Astrocyte (in vitro differentiated cells and primary cell): Measurements from ENCODE around the gene PPIF. TPM values are rescaled to one million over a fixed set of nuclear protein-coding genes. Genes with fewer than 3 reads are reported as not detected.

ENCODE experiments used
- DNase-seq: peaks from one replicate; pipeline ENCODE4 v3.0.0-alpha.2; 2010; ENCODE audit warnings: low read depth
- FAIRE-seq: peaks from 2 replicates; lab custom pipeline; 2011; peaks lifted over from hg19 to GRCh38; lab: Jason Lieb, UNC
- H2AFZ ChIP-seq: 2 replicates; pipeline ENCODE4 v1.6.0; 2012; ENCODE audit warnings: low read depth, low read length, inconsistent platforms
- H3K27ac ChIP-seq: 2 replicates; pipeline ENCODE4 v1.5.1; 2011; ENCODE audit warnings: low read depth, low read length, inconsistent platforms
- H3K27me3 ChIP-seq: 2 replicates; pipeline ENCODE4 v1.6.0; 2011; ENCODE audit warnings: low read length, inconsistent platforms; ENCODE audit not compliant: insufficient read depth
- H3K36me3 ChIP-seq: 2 replicates; pipeline ENCODE4 v1.5.1; 2011; ENCODE audit warnings: low read length, inconsistent platforms; ENCODE audit not compliant: insufficient read depth
- H3K4me1 ChIP-seq: 2 replicates; pipeline ENCODE4 v1.5.1; 2011; ENCODE audit warnings: low read length, inconsistent platforms; ENCODE audit not compliant: insufficient read depth
- H3K4me2 ChIP-seq: 2 replicates; pipeline ENCODE4 v1.6.0; 2012; ENCODE audit warnings: low read length, inconsistent platforms
- H3K4me3 ChIP-seq: 2 replicates; pipeline ENCODE4 v1.5.1; 2011; ENCODE audit warnings: low read depth, mild to moderate bottlenecking, low read length, inconsistent platforms; ENCODE audit not compliant: insufficient read depth
- H3K79me2 ChIP-seq: 2 replicates; pipeline ENCODE4 v1.6.0; 2012; ENCODE audit warnings: mild to moderate bottlenecking, low read length, inconsistent platforms; ENCODE audit not compliant: insufficient read depth
- H3K9ac ChIP-seq: 2 replicates; pipeline ENCODE4 v1.6.0; 2012; ENCODE audit warnings: mild to moderate bottlenecking, low read length, inconsistent platforms
- H3K9me3 ChIP-seq: 2 replicates; pipeline ENCODE4 v1.5.1; 2012; ENCODE audit warnings: low read depth, mild to moderate bottlenecking, low read length, inconsistent platforms; ENCODE audit not compliant: insufficient read depth
- H4K20me1 ChIP-seq: 2 replicates; pipeline ENCODE4 v1.6.0; 2012; ENCODE audit warnings: low read length, inconsistent platforms; ENCODE audit not compliant: insufficient read depth
- H3K27ac Mint-ChIP-seq: one replicate; pipeline ENCODE4 v1.8.0; 2021; ENCODE audit warnings: mild to moderate bottlenecking, mixed read lengths; ENCODE audit not compliant: unreplicated experiment
- H3K27me3 Mint-ChIP-seq: one replicate; pipeline ENCODE4 v1.8.0; 2021; ENCODE audit warnings: low read depth, mixed read lengths; ENCODE audit not compliant: unreplicated experiment
- H3K36me3 Mint-ChIP-seq: one replicate; pipeline ENCODE4 v1.8.0; 2021; ENCODE audit warnings: low read depth, mixed read lengths; ENCODE audit not compliant: unreplicated experiment
- H3K4me1 Mint-ChIP-seq: one replicate; pipeline ENCODE4 v1.8.0; 2021; ENCODE audit warnings: low read depth, mixed read lengths; ENCODE audit not compliant: unreplicated experiment
- H3K4me3 Mint-ChIP-seq: one replicate; pipeline ENCODE4 v1.8.0; 2021; ENCODE audit warnings: mild to moderate bottlenecking, moderate library complexity, mixed read lengths; ENCODE audit not compliant: unreplicated experiment
- H3K9me3 Mint-ChIP-seq: one replicate; pipeline ENCODE4 v1.8.0; 2021; ENCODE audit warnings: mild to moderate bottlenecking, mixed read lengths; ENCODE audit not compliant: unreplicated experiment
- EZH2 ChIP-seq: IDR thresholded peaks from 2 replicates; pipeline ENCODE4 v1.6.1; 2012; ENCODE audit warnings: mild to moderate bottlenecking, low read length, inconsistent platforms; ENCODE audit not compliant: insufficient read depth
- total RNA-seq: library from RNA; stranded (reverse); gene quantifications from 2 replicates; pipeline ENCODE4 v1.2.1, GENCODE V29; 2021
- TF ChIP-seq, protein P1 (sequence below): IDR thresholded peaks from 2 replicates; pipeline ENCODE4 v1.5.1; 2011; ENCODE audit warnings: low read depth, mild to moderate bottlenecking, inconsistent platforms, low read length, moderate library complexity; ENCODE audit not compliant: insufficient read depth

The PPIF gene
- total RNA-seq, 1 donor from 2014 or later, result 31.7 TPM

GRCh38 chr10:79397051-79397450, 49.8 kb downstream of the PPIF start:
- peaks cover 40% of the 10 kb centered on the region for H3K4me1 ChIP-seq
- H3K9me3 Mint-ChIP-seq, result peaks cover 4% of the 10 kb centered on the region
- H3K9me3 ChIP-seq, result no peaks in the 10 kb centered on the region
- H3K9ac ChIP-seq, result no peak overlapping the region
- peaks cover 26% of the 10 kb centered on the region for H3K36me3 Mint-ChIP-seq
- H3K27me3 Mint-ChIP-seq, result no peaks in the 10 kb centered on the region
- H3K79me2 ChIP-seq, result peaks cover 15% of the 10 kb centered on the region
- H3K36me3 ChIP-seq, result peaks cover 4% of the 10 kb centered on the region
- no peak overlapping the region for H3K27ac Mint-ChIP-seq
- H2AFZ ChIP-seq, result no peak overlapping the region
- no peak overlapping the region for H3K4me2 ChIP-seq
- H3K27ac ChIP-seq, result no peak overlapping the region
- TF ChIP-seq, protein P1, sequence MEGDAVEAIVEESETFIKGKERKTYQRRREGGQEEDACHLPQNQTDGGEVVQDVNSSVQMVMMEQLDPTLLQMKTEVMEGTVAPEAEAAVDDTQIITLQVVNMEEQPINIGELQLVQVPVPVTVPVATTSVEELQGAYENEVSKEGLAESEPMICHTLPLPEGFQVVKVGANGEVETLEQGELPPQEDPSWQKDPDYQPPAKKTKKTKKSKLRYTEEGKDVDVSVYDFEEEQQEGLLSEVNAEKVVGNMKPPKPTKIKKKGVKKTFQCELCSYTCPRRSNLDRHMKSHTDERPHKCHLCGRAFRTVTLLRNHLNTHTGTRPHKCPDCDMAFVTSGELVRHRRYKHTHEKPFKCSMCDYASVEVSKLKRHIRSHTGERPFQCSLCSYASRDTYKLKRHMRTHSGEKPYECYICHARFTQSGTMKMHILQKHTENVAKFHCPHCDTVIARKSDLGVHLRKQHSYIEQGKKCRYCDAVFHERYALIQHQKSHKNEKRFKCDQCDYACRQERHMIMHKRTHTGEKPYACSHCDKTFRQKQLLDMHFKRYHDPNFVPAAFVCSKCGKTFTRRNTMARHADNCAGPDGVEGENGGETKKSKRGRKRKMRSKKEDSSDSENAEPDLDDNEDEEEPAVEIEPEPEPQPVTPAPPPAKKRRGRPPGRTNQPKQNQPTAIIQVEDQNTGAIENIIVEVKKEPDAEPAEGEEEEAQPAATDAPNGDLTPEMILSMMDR, result no peak
- TF ChIP-seq EZH2, result no peak
- H3K4me3 Mint-ChIP-seq, result no peak overlapping the region
- peaks cover 4% of the 10 kb centered on the region for H4K20me1 ChIP-seq
- H3K4me3 ChIP-seq, result no peak overlapping the region
- no peaks in the 10 kb centered on the region for H3K27me3 ChIP-seq
- FAIRE-seq (no peak), DNase-seq (no peak)
- H3K4me1 Mint-ChIP-seq, result peaks cover 21% of the 10 kb centered on the region

- Histone ChIP-seq H3K9ac (no peak overlapping the region), H3K4me1 (peaks cover 43% of the 10 kb centered on the region), H3K27ac (no peak overlapping the region), H3K4me2 (no peak overlapping the region), H3K36me3 (peaks cover 4% of the 10 kb centered on the region), H3K79me2 (peaks cover 16% of the 10 kb centered on the region), H2AFZ (no peak overlapping the region), H3K27me3 (no peaks in the 10 kb centered on the region), H3K9me3 (no peaks in the 10 kb centered on the region), H4K20me1 (peaks cover 6% of the 10 kb centered on the region), H3K4me3 (no peak overlapping the region)
- DNase-seq, result peak; percentile 59
- no peak for FAIRE-seq
- TF ChIP-seq, protein P1, result no peak
- no peak for TF ChIP-seq EZH2
- H3K36me3 Mint-ChIP-seq, result peaks cover 23% of the 10 kb centered on the region
- no peak overlapping the region for H3K4me3 Mint-ChIP-seq
- no peaks in the 10 kb centered on the region for H3K27me3 Mint-ChIP-seq
- H3K27ac Mint-ChIP-seq, result peak overlapping the region; percentile 59
- H3K9me3 Mint-ChIP-seq, result no peaks in the 10 kb centered on the region
- peaks cover 20% of the 10 kb centered on the region for H3K4me1 Mint-ChIP-seq
Observed at GRCh38 chr10:79397575-79398303, 50.5 kb downstream of the PPIF start.

GRCh38 chr10:79398642-79399041, 51.4 kb downstream of the PPIF start:
- Histone ChIP-seq H3K4me1 (peaks cover 52% of the 10 kb centered on the region), H3K27me3 (no peaks in the 10 kb centered on the region), H3K27ac (peak overlapping the region; percentile 99), H3K79me2 (peaks cover 21% of the 10 kb centered on the region), H3K9ac (peak overlapping the region; percentile 89), H3K36me3 (peaks cover 4% of the 10 kb centered on the region), H4K20me1 (peaks cover 8% of the 10 kb centered on the region), H3K4me2 (peak overlapping the region; percentile 88), H3K4me3 (no peak overlapping the region), H2AFZ (no peak overlapping the region), H3K9me3 (no peaks in the 10 kb centered on the region)
- H3K4me3 Mint-ChIP-seq, result no peak overlapping the region
- DNase-seq (no peak), FAIRE-seq (no peak)
- peaks cover 16% of the 10 kb centered on the region for H3K36me3 Mint-ChIP-seq
- TF ChIP-seq EZH2, result no peak
- TF ChIP-seq, protein P1, result no peak
- H3K27ac Mint-ChIP-seq, result peak overlapping the region; percentile 84
- H3K9me3 Mint-ChIP-seq, result no peaks in the 10 kb centered on the region
- no peaks in the 10 kb centered on the region for H3K27me3 Mint-ChIP-seq
- peaks cover 28% of the 10 kb centered on the region for H3K4me1 Mint-ChIP-seq
